Activated CD8-positive, alpha-beta memory T cell treated with anti-CD3 and anti-CD28 coated beads, Interleukin-2, amount 50 U/mL, for 48 hours (primary cell): Measurements from ENCODE around the gene SIGLEC10.
"Not testable (repeated sequence)": the region's sequence is repeated elsewhere in the genome, so short reads cannot be mapped to it uniquely, and the experiment has no call there.

ENCODE experiments used
- DNase-seq: peaks from one replicate; pipeline ENCODE4 v3.0.0-alpha.2; 2020

SIGLEC10 gene

DNA sequence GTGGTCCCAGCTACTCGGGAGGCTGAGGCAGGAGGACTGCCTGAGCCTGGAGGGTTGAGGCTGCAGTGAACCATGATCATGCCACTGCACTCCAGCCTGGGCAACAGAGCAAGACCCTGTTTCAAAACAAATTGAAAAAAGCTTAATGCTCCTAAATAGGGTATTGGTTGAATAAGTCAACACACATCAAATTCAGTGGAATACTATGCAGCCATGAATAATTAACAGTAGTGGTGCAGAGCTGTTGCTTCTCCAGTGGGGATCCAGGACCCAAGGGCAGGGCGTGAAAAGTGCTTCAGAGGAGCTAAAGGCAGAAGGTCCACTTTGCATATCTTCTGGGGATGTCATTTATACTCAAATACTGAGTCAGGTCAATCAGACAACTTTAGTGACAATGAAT lies 22.6 kb upstream of the SIGLEC10 start:
- DNase-seq = peak; percentile 50

DNA sequence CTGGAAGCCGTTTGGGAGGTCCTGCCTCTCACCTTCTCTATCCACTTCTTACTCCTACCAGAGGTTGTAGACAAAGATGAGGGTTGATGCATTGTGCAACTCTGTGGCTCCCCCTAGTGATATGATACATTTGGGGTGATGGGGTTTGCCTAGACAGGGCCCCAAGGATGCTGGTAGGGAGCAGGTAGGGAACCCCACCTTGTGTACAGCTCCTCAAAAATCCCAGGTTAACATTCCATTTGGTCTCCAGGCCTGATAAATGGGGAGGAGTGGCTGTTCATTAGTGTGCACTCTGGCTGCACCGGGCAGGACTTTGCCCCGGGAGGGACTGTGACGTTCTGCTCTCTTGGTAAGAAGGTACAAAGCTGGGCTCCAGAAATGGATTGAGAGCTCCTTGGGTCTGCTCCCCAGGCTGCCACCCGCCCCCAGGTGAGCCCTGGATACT lies 21.6 kb upstream of the SIGLEC10 start:
- DNase-seq = no peak

DNA sequence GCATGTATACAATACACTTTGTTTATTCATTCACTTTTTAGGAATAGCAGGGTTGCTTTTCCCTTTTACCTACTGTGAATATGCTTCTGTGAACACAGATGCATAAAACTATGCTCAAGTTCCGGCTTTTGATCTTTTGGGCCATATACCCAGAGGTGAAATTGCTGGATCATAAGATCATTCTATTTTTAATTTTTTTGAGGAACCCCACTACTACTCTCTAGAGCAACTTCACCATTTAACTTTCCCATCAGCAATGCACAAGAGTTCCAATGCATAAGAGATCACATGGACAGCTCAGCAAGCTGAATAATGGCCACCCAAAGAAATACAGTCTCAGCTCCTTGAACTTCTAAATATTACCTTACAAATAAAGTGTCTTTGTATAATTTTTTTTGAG lies 17.0 kb upstream of the SIGLEC10 start:
- no peak for DNase-seq

DNA sequence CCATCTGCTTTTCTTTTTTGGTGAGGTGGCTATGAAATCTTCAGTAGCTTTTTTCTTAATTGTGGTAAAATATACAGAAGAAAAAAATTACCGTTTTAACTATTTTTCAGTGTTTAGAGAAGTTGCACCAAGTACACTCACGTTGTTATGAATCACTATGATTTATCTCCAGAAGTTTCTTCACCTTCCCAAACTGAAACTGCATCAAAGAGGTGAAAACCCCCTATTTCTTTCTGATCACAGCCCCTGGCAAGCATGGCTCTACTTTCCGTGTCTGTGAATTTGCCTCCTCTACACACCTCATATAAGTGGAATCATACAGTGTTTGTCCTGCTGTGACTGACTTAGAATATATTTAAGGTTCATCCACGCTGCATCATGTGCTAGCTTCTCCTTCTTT lies 15.6 kb upstream of the SIGLEC10 start:
- no peak for DNase-seq

DNA sequence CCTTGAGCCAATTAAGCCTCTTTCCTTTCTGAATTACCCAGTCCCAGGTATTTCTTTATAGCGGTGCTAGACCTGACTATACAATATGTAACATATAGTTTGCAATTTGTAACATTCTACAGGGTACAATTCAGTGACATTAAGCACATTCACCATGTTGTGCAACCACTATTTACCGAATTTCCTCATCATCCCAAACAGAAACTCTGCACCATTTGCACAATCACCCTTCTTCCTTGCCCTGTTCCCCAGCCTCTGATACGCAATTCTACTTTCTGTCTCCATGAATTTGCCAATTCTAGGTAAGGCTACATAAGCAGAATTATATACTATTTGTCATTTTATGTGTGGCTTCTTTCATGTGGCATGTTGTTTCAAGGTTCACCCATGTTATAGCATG lies 13.7 kb upstream of the SIGLEC10 start:
- no peak for DNase-seq

DNA sequence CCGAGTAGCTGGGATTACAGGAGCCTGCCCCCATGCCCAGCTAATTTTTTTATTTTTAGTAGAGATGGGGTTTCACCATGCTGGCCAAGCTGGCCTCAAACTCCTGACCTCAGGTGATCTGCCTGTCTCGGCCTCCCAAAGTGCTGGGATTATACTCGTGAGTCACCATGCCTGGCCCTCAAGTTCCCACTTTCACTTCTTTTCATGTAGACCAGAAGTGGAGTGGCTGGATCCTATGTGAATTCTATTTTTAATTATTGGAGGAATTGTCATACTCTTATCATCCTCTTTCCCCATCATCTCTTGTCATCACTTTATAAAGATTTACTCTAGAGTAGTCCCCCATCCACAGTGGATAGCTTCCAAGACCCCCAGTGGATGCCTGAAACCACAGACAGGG lies 12.8 kb upstream of the SIGLEC10 start:
- DNase-seq = no peak

DNA sequence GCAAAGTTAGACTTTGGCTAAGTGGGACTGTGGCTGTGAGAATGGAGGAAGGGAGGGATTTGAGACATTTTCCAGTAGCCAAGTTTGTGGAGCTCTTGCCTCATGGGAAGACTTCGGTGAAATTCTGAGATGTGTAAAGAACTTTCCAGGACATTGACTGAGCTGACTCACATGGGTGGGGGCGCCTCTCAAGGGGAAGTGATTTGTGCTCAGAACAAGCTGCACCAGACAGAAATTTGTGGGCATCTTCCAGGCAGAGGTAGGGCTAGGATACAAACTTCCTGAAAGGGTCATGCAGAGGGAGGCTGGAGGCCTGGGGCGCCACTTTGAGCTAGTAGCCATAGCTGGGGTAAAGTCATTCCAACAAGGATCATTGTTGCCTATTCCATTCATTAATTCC lies 9.8 kb upstream of the SIGLEC10 start:
- DNase-seq = no peak

DNA sequence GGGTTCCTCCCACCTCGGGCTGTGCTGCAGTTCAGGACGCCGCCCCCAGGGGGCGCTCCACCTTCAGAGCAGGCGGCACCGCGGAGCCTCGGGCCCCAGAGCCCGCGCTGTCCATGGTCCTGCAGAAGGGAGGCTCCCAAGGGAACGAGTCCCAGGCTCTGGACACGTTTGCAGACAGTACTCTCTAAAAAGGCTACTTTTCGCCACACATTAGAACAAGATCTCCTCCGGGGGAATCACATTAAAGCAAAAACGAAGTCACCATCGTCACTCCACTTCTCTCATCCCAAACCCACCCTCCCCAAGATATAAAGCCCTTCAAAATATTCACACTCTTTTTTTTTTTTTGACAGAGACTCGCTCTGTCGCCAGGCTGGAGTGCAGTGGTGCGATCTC lies 4.6 kb upstream of the SIGLEC10 start:
- peak; percentile 100 for DNase-seq

DNA sequence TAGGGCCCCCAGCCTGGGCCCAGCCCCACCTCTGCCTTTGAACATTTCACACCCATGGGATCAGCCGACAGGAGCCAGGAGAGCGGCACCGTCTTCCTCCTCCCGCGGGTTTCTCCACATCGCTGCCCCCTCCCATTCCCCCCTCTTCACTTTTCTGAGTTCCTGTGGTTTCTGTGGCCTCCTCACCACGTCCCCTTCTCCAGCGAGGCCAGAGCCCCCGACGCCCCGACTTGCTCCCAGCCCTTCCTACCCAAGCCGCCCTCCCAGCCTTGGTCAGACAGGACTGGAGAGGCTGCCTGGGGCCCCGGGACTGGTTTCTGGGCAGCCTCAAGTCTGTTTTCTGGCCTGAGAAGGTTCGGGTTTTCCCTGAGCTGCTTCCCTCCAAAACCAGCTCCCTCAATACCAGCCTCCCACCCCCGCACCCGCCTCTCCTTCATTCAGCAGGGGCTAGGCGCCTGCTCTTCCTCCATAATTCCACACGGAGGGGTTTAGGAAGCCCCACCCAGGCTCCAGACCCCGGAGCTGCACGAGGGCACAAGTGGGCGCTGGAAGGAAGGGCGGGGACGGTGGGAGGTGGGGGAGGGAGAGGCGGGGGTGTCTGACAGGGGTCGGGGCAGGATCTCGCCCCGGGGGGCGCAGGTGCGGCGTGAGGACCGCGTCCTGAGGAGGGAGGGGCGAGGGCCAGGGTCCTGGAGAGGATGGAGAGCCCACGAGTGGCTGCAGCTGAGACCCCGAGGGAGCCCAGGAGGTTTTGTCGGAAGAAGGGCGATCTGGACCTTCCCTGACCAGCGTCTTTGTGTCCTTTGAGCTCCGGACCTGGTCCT lies 4.0 kb upstream of the SIGLEC10 start:
- peak; percentile 63 for DNase-seq

DNA sequence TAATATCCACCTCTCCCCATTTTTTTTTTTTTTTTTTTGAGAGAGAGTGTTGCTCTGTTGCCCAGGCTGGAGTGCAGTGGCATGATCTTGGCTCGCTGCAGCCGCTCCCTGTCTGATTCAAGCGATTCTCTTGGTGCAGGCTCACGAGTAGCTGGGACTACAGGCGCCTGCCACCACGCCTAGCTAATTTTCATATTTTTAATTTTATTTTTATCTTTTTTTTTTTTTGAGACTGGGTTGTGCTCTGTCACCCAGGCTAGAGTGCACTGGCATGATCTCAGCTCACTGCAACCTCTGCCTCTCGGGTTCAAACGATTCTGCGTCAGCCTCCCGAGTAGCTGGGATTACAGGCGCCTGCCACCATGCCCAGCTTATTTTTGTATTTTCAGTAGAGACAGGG lies 3.1 kb upstream of the SIGLEC10 start:
- not testable (repeated sequence) for DNase-seq

DNA sequence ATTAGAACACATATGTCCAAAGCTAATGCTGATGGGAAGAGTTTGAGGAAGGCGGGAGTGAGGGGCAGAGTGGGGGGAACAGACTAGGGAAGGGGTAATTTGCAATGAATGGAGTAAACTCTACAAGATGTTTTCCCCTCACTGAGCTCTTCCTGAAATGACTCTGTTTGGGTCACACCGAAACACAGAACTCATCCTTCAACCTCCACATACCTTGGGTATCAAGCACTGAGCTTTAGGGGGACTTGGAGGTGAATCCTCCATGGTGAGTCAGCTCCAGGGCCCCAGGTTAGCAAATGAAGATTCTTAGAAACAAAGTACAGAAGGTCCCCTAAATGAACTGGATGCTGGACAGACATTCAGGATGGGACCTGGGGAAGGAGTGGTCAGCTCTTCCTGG lies 1.3 kb upstream of the SIGLEC10 start:
- DNase-seq = no peak

DNA sequence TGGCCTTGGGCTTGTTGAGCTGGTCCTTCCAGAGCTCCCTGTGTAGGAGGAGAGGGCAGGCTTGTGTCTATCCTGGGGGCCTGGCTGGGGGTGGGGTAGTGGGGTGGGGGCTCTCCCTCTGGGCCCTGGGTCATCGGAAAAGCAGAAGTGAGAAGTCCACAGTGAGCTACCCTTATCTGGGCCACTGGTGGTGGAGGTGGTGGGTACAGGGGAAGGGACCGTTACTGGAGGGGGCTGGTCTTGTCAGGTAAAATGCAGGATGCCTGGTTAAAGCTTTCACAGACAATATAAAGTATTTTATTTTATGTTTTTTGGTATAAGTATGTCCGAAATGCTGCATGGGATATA lies 342 bp upstream of the SIGLEC10 start:
- no peak for DNase-seq

DNA sequence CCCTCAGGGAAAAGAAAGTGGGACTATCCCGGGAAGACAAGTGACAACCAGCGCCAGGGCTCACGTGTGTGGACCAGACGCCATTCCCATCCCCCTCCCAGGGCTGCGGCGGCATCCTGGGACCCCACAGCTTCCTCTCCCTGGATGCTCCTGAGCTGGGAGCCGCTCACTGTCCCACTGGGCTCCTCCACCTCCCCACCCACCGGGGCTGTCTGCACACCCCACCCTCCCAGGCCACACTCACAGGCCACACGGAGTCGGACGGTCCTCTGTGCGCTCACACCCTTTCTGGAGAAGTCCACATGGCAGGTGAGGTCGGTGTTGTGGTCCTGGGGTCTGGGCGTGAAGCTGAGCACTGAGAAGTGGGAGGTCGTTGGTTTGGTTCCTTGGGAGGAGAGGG lies 1.0 kb downstream of the SIGLEC10 start:
- not testable (repeated sequence) for DNase-seq

DNA sequence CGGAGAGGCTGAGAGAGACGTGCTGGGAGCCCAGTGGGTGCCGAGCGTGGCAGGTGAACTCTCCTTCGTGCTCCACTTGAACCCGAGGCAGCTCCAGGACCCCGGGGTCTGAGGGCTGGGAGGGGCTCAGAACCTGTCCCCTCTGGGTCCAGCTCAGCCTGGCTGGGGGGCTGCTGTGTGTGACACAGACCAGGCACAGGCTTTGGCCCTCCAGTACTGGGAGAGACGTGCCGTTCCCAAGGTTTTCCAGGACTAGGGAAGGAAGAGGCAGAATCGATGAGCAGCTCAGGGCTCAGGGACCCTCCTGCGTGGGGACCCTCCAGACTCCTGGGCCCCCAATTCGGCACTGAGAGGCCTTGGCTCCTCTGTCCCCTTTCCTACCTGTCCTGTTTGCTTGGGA lies 2.3 kb downstream of the SIGLEC10 start:
- no peak for DNase-seq

DNA sequence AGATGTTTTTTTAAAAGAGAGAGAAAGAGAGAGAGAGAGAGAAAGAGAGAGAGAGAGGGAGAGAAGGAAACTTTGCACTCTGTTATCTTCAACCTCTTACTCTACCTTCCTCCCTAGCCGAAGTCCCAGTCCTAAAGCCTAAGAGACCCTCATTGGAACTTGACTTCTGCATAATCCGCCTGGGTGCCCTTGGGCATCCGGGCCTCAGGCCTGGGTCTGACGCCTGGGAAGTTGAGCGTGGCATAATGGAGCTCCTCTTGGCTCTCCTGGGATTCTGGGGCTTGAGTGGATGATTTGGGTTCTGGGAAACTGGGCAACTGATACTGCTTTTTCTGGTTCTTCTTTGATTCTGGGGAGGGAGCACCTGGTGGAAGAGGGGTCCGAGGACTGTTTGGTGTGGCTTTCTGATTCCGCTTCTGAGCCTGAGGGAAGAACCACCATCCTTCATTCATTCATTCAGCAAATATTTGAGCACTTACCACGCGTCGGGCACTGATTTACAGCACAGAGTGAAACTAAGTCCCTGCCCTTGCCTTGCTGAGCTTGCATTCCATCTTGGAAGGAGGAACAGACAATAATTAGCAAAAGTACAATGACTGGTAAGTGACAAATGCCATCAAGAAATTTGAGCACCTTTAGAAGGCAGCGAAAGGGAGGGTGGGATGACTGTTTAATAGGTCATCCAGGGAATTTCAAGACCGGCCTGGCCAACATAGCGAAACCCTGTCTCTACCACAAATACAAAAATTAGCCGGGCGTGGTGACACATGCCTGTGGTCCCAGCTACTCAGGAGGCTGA lies 6.3 kb downstream of the SIGLEC10 start:
- no peak for DNase-seq

DNA sequence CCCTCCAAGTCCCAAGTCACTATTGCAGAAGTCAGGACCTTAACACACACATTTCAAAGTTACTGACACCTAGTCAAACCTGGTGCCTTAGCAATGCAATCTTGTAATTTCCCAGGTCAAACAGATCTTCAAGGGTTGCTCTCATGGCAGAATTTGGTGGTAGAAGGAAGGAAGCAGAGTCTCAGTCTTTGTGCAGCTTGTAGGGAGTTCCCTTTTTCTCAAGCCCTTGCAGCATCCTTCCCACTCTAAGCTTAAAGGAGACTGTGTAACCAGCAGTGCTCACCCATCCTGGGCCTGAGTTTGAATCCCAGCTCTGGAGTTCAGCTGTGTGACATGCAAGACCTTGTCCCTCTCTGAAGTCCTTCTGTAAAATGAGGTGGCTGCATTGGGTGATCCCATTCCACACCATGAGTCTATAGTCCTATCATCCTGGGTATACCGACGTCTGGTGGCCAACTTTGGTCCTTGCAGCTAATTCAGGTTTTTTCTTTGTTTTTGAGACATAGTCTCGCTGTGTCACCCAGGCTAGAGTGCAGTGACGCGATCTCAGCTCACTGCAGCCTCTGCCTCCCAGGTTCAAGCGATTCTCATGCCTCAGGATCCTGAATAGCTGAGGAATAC lies 9.8 kb downstream of the SIGLEC10 start:
- DNase-seq = no peak

DNA sequence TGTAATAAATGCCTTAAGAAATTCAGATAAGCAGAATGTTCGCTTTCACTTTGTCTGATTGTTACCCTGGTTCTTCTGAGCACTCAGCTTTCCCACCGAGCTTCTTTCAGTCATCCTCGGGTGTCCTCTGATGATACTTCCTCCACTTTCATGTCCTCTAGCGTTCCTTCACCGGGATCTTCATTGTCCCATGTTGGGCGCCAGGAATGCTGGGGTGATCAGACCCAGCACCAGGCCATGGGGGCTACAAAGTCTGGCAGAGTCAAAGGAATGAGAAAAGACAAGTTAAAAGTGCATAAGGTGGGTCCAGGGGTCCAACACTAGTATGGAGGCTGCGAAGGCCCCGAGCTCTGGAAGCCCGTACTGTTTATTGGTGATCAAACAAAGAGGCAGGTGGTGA lies 15.3 kb downstream of the SIGLEC10 start:
- DNase-seq = no peak

DNA sequence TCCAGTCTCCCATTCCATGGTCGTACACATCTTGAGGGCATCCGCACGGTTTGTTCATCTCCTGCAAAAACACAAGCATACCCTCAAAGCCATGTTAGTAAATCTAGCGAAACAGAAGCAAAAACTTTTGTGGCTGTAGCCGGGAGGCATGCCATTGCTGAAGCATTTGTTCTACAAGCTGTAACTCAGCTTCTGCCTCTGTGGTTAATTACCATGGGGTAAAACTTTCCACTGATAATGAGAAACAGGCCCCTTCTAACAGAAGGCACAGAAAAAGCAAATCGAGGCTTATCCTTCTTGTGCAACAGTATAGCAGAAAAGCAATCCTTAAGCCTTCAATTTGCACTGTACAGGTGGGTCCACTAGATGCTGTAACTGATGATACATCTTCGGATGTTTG lies 17.5 kb downstream of the SIGLEC10 start:
- not testable (repeated sequence) for DNase-seq

DNA sequence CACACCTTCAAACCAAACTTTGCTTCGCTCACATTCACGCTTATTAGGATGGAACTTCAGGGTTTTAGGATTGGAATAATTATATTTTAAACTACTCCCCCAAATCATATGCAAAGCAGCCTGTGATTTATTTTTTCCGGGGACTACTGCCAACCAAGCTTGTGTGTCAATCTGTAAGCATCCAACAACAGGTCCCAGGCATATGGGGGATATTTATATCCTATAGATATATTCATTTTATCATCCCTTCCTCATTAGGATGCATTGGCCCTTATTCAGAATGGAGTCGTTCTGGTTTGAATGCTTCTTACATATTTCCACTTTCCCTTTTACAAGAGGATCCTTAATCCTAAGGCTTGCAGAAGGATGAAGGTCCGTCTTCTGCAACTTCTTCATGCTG lies 18.2 kb downstream of the SIGLEC10 start:
- DNase-seq = no peak

DNA sequence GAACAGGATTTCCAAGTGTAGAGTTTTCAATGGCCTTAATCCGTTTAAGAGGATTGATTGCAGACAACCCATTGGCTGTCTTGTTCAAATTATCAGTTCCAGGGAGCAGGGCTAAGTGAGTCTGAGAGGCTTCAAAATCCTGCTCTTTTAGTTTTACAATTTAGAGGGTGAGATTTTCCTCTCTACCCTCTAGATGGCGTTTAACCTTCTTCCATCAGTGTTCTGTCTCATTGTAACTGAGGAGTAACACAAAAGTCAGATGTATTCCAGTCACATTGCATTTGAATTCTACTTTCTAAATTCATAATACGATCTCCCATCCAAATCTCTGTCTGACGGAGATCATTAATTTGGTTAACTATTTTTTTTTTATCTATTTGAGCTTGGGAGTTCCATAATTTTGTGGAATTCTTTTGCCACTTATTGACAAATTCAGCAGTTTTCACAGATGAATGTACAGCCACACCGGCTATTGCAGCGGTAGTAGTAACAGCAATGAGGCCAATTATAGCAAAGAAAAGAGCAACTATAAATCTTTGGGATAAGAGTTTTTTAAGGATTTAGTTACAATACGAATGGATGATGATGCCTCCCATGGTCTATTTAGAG lies 19.2 kb downstream of the SIGLEC10 start:
- DNase-seq = no peak

DNA sequence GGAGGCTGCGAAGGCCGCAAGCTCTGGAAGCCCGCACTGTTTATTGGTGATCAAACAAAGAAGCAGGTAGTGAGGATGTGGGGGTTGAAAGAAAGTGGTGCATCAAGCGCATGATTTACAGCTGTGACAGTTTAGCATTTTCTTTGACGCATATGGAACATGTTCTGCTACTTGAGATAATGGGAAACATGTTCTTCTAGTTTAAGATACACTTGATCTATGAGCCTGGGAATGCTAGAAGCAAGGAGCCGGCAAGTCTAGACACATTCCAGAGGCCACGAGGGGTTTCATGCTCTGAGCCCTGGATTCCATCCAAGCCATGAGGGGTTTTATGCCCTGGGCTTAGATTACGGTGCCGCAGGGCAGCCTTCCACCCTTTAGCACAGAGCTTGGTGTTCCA lies 20.0 kb downstream of the SIGLEC10 start:
- not testable (repeated sequence) for DNase-seq

DNA sequence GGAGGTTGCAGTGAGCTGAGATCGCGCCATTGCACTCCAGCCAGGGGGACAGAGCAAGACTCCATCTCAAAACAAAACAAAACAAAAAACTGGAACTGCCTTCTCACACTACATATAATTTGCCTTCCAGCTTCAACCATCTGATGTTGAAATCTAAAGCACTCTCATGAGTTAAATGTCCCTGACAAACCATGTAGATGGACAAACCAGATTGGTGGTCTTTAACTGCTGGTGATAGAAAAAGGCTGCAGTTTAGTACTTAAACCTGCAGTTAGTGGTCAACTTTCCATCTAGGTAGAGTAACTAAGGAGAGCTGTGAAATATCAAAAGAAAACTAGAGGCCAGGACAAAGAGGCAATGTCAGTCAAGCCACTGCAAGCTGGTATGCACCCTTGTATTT lies 21.3 kb downstream of the SIGLEC10 start:
- no peak for DNase-seq

DNA sequence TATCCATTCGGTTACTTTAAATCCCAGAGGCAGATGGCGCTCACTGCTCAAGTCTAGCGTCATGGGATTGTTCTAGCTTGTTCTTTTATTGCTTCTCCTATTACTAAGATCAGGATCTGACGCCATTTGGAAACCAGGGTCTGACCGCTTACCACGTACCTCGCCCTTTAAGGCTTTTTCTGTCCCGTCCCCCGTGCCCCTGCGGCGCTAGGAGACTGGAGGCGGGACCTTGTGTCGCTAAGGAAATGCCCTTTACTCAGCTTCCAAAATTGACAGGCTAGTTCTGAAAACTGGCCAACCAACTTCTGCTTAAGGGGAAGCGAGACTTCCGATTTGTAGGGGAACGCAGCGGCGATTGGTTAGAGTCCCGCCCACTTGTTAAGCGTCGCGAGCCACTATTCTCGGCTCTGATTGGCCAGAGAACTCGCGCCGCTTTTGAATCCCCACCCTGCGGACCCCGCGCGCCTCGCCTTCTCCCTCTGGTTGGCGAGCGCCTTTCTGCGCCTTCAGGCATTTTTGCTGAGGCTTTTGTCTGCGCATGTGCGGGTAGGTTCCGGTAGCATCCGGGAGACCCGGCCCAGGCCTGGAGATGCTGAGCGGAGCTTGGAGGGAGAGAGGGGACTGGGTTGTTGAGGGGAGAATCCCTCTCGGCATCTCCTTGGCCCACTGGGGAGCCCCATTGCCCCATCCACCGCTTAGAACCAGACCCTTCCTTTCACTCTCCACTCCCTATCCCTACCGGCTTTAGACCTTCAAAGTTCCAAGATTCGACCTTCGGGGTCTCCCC lies 23.2 kb downstream of the SIGLEC10 start:
- peak; percentile 96 for DNase-seq
